ENCODE results near the gene NOP56.

- TF ChIP-seq GABPA (IDR thresholded peaks at IDR 0.05; ENCODE audit: borderline replicate concordance, insufficient read depth, low read length) (no peak), KDM1A (IDR thresholded peaks at IDR 0.05; ENCODE audit: borderline replicate concordance, low read length) (no peak), YY1 (IDR thresholded peaks at IDR 0.05; ENCODE audit: low read depth, low read length) (no peak), ASH2L (IDR thresholded peaks at IDR 0.05; ENCODE audit: low read length) (peak; percentile 46), EP300 (IDR thresholded peaks at IDR 0.05; ENCODE audit: borderline replicate concordance in 1 of 2, low read depth in 2 of 2, low read length in 2 of 2) (no peak), SP1 (IDR thresholded peaks at IDR 0.05; ENCODE audit: low read depth, low read length) (no peak), CBX8 (IDR thresholded peaks at IDR 0.05; ENCODE audit: borderline replicate concordance, low read depth, low read length) (no peak), JUN (IDR thresholded peaks at IDR 0.05; ENCODE audit: low read depth, low read length) (no peak), POLR2AphosphoS5 (IDR thresholded peaks at IDR 0.05; ENCODE audit: low read depth, low read length) (no peak), POLR2A (IDR thresholded peaks at IDR 0.05; ENCODE audit: control extremely low read depth in 1 of 2, low read depth in 2 of 2, low read length in 2 of 2) (no peak)
- TF ChIP-seq, protein P1, sequence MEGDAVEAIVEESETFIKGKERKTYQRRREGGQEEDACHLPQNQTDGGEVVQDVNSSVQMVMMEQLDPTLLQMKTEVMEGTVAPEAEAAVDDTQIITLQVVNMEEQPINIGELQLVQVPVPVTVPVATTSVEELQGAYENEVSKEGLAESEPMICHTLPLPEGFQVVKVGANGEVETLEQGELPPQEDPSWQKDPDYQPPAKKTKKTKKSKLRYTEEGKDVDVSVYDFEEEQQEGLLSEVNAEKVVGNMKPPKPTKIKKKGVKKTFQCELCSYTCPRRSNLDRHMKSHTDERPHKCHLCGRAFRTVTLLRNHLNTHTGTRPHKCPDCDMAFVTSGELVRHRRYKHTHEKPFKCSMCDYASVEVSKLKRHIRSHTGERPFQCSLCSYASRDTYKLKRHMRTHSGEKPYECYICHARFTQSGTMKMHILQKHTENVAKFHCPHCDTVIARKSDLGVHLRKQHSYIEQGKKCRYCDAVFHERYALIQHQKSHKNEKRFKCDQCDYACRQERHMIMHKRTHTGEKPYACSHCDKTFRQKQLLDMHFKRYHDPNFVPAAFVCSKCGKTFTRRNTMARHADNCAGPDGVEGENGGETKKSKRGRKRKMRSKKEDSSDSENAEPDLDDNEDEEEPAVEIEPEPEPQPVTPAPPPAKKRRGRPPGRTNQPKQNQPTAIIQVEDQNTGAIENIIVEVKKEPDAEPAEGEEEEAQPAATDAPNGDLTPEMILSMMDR (IDR thresholded peaks at IDR 0.05; ENCODE audit: control extremely low read depth in 1 of 3, insufficient read depth in 1 of 3, low read depth in 1 of 3, low read length in 3 of 3): no peak
- TF ChIP-seq, protein P2, sequence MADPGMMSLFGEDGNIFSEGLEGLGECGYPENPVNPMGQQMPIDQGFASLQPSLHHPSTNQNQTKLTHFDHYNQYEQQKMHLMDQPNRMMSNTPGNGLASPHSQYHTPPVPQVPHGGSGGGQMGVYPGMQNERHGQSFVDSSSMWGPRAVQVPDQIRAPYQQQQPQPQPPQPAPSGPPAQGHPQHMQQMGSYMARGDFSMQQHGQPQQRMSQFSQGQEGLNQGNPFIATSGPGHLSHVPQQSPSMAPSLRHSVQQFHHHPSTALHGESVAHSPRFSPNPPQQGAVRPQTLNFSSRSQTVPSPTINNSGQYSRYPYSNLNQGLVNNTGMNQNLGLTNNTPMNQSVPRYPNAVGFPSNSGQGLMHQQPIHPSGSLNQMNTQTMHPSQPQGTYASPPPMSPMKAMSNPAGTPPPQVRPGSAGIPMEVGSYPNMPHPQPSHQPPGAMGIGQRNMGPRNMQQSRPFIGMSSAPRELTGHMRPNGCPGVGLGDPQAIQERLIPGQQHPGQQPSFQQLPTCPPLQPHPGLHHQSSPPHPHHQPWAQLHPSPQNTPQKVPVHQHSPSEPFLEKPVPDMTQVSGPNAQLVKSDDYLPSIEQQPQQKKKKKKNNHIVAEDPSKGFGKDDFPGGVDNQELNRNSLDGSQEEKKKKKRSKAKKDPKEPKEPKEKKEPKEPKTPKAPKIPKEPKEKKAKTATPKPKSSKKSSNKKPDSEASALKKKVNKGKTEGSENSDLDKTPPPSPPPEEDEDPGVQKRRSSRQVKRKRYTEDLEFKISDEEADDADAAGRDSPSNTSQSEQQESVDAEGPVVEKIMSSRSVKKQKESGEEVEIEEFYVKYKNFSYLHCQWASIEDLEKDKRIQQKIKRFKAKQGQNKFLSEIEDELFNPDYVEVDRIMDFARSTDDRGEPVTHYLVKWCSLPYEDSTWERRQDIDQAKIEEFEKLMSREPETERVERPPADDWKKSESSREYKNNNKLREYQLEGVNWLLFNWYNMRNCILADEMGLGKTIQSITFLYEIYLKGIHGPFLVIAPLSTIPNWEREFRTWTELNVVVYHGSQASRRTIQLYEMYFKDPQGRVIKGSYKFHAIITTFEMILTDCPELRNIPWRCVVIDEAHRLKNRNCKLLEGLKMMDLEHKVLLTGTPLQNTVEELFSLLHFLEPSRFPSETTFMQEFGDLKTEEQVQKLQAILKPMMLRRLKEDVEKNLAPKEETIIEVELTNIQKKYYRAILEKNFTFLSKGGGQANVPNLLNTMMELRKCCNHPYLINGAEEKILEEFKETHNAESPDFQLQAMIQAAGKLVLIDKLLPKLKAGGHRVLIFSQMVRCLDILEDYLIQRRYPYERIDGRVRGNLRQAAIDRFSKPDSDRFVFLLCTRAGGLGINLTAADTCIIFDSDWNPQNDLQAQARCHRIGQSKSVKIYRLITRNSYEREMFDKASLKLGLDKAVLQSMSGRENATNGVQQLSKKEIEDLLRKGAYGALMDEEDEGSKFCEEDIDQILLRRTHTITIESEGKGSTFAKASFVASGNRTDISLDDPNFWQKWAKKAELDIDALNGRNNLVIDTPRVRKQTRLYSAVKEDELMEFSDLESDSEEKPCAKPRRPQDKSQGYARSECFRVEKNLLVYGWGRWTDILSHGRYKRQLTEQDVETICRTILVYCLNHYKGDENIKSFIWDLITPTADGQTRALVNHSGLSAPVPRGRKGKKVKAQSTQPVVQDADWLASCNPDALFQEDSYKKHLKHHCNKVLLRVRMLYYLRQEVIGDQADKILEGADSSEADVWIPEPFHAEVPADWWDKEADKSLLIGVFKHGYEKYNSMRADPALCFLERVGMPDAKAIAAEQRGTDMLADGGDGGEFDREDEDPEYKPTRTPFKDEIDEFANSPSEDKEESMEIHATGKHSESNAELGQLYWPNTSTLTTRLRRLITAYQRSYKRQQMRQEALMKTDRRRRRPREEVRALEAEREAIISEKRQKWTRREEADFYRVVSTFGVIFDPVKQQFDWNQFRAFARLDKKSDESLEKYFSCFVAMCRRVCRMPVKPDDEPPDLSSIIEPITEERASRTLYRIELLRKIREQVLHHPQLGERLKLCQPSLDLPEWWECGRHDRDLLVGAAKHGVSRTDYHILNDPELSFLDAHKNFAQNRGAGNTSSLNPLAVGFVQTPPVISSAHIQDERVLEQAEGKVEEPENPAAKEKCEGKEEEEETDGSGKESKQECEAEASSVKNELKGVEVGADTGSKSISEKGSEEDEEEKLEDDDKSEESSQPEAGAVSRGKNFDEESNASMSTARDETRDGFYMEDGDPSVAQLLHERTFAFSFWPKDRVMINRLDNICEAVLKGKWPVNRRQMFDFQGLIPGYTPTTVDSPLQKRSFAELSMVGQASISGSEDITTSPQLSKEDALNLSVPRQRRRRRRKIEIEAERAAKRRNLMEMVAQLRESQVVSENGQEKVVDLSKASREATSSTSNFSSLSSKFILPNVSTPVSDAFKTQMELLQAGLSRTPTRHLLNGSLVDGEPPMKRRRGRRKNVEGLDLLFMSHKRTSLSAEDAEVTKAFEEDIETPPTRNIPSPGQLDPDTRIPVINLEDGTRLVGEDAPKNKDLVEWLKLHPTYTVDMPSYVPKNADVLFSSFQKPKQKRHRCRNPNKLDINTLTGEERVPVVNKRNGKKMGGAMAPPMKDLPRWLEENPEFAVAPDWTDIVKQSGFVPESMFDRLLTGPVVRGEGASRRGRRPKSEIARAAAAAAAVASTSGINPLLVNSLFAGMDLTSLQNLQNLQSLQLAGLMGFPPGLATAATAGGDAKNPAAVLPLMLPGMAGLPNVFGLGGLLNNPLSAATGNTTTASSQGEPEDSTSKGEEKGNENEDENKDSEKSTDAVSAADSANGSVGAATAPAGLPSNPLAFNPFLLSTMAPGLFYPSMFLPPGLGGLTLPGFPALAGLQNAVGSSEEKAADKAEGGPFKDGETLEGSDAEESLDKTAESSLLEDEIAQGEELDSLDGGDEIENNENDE (IDR thresholded peaks at IDR 0.05; ENCODE audit: insufficient replicate concordance, low read length): no peak
These were observed 39.8 kb downstream of the NOP56 start, which contains the start of gene EBF4 for GRCh38 chr20:2692036-2692885.
